ENCODE data around the gene RNF217.
"Not testable (repeated sequence)": the region's sequence is repeated elsewhere in the genome, so short reads cannot be mapped to it uniquely, and the experiment has no call there.

Gene RNF217

DNA sequence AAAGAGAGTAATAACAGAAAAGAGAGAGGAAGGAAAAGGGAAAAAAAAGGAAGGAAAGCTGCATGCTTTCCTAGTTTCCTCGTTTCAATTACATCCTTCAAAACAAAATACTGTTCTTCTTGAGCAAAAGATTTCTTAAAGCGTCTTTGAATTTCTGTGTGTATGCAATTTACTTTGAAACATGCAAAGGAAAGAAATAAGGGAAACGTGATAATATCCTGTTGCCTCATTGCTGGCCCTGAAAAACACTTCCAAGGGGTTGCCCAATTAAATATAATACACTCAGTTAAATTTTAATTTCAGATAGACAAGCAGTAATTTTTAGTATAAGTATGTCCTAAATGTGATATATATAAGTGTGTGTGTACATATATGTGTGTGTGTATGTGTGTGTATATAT is 140.2 kb downstream of the RNF217 start:
- DNase-seq, result no peak

DNA sequence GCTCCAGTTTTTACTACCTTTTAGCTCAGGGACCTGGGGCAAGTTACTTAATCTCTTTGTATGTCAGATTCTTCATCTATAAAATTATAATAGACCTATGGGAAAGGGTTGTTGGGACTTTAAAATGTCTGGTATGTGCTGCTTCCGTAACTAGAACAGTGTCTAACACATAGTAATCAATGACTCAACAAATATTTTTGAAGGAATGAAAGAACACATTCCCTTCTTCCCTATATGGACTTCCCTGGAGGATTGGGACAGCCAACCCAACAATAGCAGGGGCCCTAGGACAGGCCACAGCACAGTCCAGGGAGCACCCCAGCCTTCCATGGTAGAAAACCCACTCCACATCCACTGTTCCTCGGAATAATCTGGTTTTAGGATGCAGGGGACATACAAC is 140.7 kb downstream of the RNF217 start:
- no peak for DNase-seq

DNA sequence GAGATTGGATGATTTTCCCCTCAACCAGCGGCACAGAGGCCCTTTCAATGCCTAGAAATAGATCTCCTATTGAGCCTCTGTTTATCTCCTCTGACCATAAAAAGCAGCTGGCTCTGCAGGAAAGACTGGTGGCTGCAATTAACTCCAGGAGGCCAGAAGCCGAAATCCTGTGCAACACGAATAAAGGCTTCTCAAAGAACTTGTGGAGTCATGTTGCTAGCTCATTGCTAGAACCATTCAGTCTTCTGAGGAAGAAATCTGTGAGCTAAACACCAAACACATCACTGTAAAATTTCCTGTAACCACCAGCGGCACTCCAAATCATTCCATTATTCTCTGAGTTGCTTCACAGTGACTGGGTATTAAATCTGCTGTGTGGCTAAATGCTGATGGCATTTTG is 142.2 kb downstream of the RNF217 start:
- DNase-seq, result no peak

DNA sequence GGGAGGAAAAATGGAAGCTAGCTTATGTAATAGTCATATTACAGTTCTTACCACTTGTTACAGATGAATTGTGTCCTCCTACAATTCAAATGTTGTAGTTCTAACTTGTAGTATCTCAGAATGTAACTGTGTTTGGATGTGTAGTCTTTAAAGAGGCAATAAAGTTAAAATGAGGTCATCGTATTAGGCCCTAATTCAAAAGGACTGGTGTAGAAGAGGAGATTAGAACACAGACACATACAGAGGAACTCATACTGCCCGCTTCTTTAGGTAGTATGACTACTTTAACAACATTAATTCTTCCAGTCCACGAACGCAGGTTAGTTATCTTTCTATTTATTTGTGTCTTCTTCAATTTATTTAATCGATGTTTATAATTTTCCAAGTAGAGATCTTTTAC is 144.8 kb downstream of the RNF217 start:
- DNase-seq, result no peak

DNA sequence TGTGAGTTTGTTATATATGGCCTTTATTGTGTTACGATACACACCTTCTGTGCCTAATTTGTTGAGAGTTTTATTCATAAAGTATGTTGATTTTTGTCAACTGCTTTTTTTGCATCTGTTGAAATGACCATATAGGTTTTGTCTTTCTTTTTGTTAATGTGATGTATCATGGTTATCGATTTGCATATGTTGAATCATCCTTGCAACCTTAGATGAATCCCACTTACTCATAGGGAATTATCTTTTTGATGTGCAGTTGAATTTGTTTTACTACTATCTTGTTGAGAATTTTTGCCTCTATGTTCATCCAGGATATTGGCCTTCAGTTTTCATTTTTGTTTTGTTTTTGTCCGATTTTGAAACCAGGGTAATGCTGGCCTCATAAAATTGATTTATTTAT is 145.7 kb downstream of the RNF217 start:
- no peak for DNase-seq

DNA sequence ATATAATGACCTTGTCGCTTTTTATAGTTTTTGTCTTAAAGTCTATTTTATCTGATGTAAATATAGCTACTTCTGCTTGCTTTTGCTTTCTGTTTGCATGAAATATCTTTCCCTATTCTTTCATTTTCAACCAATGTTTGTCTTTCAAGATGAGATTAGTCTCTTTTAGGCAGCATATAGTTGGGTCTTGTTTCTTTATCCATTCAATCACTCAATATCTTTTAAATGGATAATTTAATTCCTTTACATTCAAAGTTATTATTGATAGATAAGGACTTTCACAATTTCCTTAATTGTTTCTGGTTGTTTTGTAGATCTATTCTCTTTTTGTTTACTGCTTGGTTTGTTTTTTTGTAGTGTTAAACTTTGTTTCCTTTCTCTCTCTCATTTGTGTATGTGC is 147.8 kb downstream of the RNF217 start:
- DNase-seq, result no peak

DNA sequence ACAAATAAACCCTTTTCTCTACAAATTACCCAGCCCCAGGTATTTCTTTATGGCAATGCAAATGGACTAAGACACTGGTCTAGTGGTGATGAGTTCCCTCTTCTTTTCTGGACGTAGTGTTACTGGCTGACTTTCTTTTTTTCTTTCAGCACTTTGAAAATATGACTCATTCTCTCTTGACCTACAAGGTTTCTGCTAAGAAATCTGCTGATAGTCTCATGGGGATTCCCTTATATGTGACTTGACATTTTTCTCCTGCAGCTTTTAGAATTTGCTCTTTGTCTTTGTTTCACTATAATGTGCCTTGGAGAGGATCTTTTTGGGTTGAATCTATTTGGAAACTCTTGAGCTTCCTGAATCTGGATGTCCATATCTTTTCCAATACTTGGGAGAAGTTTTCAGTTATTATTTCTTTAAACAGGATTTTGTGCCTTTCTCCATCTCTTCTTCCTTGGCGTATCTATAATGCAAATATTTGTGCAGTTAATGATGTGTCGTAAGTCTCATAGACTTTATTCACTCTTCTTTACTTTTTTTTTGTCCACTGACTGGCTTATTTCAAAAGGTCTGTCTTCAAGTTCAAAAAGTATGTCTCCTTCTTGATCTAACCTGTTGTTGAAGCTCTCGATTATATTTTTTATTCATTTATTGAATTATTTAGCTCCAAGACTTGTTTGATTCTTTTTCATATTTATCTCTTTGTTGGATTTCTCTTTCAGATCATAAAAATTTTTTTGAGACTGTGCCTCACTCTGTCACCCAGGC is 149.2 kb downstream of the RNF217 start:
- no peak for DNase-seq

DNA sequence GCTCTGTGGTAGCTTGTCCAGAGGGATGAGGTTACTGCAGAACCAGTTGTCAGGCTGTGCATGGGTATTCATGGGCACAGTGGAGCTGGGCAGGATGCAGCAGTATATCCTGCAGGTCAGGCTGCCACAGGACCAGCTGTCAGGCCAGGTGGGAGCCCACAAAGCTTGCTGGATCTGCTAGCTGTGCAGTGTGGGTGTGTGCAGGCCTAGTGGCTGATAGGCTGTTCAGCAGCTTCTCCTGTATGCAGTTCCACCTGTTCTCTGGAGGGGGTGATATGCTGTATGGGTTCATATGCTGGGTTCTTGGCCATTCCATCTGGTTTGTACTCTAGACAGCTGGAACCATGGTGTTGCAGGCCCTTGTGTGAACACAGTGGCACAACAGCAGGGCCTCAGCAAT is 150.7 kb downstream of the RNF217 start:
- no peak for DNase-seq

DNA sequence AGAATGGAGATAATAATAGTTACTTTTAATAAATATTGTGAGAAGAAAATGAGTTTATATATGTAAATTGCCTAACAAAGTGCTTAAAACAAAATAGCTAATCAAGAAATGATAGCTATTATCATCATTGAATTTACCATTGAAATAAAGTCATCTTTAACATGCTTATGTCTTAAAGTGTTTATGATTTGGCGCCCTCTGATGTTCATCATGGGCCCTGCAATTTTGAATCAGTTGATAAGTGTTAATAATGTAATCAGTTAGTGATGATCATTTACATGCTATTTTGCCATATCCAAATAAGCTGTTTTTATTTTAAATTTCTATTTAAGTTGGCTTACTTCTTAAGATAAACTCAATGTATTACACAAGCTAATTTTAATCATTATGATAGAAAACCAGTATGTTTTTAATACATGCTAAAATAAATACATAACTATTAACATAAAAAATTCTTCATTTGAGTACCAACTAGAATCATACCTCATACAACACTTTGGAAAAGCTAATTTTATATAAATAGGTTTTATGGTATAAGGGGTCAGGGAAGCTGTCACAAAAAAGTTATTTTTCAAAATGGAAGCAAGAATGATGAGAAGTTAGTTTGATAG is 152.1 kb downstream of the RNF217 start:
- DNase-seq, result peak; percentile 50

DNA sequence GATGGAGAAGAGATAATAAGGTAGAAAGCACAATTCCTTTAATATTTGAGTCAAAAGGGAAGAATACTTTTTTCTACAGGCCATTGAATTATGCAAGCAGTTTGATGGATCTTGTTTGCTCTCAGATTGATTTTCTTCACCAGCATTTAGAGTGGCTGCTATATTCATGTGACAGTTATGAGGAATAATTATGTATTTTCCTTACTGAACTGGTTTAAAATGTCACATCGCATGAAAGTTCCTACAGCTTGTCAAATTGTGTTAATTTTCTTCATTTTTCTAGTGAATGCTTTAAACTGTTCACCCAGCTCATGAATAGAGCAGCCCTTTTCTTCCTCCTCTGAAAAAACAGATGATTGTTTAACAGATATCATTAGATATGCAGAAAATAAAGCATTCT is 153.9 kb downstream of the RNF217 start:
- DNase-seq, result no peak

DNA sequence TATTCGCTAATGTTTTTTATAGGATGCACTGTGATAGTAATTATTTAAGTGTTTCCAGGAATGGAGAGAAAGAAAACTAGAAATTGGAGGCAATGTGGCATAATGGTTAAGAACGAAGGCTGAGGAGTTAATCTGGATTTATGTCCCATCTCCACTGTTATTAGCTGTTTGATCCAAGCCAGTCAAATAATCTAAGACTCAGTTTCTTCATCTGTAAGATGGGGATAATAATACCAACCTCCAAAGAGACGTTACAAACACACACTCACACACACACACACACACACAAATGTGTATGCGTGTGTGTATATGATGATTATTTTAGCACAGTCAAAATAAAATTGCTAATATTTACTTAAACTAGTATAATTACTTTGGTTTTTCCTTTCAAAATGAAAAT is 154.5 kb downstream of the RNF217 start:
- no peak for DNase-seq

DNA sequence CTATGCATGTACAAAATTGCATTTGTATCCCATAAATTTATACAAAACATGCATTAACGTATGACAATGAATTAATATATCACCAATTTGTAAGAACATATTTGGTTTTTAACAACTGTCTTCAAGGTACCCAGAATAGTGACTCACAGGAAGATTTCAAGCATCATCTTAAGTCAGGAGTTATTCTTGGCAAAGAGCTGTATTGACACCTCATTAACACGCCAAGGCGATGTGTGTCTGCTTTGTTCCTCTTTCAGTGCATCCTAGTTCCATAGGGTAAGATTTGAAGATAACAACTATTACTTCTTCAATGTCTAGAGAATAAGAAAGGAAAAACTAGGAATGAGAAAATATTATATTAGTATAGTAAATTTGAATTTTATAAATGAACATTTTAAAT is 155.6 kb downstream of the RNF217 start:
- no peak for DNase-seq

DNA sequence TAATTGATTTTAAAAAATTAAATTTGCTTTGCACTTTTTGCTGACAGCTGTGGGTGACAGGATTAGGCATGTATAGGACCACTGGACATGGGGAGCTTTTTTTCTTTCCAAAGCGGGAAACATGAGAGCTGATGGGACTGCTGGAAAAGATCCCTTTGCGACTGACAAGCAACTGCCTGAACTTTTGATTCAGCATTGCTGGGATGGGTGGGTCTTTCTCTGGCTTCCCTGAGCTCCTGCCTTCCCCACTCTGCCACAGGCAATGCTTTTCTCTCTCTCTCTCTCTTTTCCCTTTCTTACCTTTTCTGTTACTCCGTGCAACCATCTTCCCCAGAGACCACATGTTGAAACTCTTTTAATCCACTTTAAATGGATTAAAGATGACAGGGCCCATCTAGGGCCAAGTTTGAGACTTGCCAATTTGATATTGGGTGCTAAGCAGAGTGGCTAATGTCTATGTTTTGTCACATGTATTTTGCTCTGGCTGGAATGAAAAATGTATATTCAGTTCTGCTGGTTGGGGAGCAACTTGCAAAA is 157.9 kb downstream of the RNF217 start:
- DNase-seq, result no peak

DNA sequence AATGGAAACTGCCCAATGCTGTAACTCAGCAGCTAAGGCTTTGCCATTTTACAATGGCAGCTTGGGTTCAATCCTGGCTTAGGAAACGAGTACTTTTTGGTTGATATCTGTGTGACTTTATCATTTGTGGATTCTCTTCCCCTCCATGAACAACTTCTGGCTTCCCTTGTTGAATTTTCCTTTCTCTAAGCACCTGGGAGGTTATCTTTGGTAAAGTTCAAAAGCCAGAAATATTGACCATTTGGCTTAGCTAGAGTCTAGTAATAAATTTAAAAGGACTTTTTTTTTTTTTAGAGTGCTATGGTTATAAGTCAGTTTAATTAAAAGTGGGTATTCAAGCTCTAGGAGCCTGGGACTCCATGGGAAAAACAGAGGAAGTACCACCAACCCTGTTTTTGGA is 159.7 kb downstream of the RNF217 start:
- DNase-seq, result no peak

DNA sequence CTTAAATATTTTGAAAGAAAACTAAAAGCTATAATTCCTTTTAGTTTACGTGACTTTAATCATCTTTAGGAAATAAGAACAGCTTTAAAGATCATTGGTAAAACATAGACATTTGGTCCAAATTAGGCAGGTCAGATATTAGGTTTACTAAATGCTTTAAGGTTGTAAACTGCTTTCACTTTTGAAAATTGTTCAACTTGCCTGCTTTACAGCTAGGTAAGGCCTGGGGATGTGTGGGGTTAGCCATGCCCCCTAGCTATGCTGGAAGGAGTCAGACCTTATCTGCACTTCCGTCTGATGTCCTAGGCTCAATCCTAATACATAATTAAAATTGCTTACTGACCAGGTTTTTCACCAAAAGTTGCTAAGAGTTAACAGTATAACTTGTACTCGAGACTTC is 160.8 kb downstream of the RNF217 start:
- DNase-seq, result no peak

DNA sequence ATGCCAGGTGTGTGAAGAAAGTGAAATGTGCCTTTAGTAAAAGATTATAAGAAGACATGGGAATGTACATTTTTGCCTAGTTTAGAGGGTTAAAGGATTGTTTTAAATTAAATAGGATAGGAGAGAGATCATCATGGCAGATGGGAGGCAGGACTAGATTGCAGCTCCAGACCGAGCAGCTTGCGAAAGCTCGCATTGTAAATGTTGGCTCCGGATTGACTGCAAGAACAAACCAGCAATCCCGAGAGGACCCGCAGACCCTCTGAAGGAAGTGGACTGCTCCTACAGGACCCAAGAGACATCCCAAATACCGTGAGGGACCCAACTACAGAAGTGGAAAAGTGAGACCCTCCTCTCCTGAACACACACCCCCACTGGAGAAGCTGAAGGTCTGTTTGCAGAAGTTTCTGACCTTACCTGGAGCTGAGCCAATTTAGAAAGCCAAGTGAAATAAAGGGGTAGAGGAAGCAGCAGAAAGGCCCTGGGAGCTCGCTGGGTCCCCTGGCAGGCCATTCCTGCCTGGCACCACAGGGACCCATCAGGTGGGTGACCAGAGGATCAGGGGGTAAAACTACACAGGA is 161.3 kb downstream of the RNF217 start:
- DNase-seq, result no peak

DNA sequence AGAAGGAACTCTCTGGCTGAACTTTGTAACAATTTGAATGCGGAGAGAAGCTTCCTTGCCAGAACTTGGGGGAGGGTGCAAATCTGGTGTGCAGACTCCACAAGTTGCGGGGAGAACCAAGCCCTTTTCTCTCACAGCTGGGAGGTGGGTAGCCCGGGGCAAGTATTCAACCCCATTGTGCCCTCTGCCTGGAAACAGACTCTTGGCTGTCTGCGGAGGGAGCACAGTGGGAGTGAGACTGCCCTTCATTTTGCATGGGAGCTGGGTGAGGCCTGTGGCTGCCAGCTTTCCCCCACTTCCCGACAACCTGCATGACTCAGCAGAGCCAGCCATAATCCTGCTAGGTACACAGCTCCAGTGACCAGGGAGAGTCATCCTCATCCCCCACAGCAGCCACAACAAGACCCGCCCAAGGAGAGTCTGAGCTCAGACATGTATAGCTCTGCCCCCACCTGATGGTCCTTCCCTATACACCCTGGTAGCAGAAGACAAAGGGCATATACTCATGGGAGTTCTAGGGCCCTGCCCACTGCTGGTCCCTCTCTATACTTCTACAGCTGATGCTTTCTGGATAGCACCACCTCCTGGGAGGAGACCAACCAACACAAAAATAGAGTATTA is 161.9 kb downstream of the RNF217 start:
- no peak for DNase-seq

DNA sequence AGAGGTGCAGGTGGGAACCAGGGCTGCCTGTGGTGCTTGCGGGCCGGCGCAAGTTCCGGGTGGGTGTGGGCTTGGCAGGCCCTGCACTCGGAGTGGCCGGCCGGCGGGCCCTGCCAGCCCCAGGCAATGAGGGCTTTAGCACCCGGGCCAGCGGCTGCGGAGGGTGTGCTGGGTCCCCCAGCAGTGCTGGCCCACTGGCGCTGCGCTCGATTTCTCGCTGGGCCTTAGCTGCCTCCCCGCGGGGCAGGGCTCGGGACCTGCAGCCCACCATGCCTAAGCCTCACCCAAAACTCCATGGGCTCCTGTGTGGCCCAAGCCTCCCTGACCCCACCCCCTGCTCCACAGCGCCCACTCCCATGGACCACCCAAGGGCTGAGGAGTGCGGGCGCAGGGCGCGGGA is 163.6 kb downstream of the RNF217 start:
- not testable (repeated sequence) for DNase-seq

DNA sequence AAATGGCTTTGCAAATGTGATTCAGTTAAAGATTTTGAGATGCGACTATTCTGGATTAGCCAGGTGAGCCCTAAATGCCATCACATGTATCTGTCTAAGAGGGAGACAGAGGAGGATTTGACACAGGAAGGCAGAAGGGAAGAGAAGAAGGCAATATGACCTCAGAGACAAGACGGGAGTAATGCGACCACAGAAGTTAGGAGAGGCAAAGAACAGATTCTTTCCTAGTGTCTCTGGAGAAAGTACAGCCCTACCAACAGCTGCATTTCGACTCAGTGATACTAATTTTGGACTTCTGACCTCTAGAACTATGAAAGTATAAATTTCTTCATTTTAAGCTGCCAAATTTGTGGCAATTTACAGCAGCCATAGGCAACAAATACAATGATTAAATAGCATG is 167.1 kb downstream of the RNF217 start:
- no peak for DNase-seq

DNA sequence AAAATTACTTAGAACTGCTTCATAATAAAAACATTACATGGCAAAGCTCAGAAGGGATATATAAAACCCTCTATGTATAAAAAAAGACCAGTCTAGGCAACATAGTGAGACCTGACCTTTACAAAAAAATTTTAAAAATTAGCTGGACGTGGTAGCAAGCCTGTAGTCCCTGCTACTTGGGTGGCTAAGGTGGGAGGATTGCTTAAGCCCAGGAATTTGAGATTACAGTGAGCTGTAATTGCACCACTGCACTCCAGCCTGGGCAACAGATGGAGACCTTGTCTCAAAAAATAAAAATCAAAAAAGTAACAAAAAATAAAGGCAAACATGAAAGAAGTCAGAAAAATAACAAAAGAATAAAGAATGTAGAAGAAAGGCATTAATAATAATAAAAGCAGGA is 169.8 kb downstream of the RNF217 start:
- DNase-seq, result no peak

DNA sequence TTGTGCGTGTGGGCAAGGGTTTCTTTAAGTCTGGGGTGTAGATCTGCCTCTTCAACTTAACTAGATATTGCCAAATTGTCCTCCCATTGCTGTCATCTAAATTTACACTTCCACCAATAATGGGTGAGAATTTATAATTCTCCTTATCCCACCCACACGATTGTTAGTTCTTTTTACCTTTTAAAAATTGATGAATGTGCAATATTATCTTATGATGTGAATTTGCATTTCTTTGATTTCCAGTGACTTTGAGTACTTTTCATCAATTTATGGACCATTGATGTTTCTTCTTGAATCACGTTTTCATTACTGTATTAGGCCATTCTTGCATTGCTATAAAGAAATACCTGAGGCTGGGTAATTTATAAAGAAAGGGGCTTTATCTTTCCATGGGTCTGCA is 174.1 kb downstream of the RNF217 start:
- no peak for DNase-seq

DNA sequence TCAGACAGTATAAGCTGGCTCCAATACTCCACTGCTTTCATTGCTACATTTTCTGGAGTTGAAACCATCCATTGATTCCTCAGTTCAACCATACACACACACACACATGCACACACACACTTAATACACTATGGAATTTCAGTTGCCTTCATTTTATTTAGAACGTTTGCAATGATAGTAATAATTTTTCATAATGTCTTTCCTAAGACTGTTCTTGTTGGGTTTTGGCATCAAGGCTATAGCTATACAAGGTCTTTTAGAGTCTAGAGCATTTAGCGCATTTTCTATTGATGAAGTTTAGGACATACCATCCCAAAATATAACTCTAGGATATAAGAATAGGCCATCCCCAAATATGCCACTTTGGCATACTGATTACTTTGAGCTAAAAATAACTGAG is 175.8 kb downstream of the RNF217 start:
- DNase-seq, result no peak

DNA sequence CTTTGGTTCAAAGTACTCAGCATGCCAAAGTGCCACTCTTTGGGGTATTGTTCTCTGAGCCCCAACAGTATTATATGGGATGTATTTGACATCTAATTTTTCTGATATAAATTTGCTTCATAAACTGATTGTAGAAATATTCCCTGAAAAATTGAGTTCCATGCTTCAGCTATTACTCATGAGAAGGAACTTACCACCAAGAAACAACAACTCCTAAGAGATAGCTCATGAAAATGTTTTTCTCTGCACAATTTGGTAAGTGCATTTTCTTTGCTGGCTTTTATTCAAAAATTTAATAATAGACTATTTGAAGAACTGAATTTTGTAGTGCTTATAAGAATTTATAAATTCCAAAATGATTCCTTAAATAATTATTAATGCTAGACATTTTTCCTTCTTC is 178.6 kb downstream of the RNF217 start:
- no peak for DNase-seq

All from CD4-positive, alpha-beta T cell treated with Interleukin-21 for 1 hour (primary cell).